ENCODE measurements around the gene ARIH1.

ARIH1 gene

DNA sequence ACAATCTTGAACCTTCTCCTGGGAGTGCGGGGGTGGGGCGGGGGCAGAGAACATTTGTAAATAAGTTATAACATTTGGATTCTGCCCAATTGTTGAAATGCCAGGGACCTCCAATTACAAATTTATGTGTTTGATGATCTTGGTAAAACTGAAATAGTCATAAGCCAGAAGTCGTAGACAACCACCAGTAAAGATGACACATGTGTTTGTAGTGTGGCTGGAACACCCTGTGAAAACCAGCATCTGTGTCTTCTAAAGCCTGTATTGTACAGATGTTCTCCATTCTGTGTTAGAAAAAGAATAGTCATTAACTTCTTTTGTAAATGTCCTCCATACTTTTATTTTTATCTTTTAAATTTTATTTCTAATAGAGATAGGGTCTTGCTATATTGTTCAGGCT, 61.8 kb downstream of the ARIH1 start:
- Mint-ChIP-seq H3K27ac (no peak overlapping the region), H3K27me3 (no peaks in the 10 kb centered on the region), H3K4me3 (no peak overlapping the region), H3K36me3 (peaks cover 15% of the 10 kb centered on the region), H3K4me1 (peaks cover 22% of the 10 kb centered on the region), H3K9me3 (no peaks in the 10 kb centered on the region)
- CTCF ChIA-PET = no interaction called here
- DNase-seq = no peak

DNA sequence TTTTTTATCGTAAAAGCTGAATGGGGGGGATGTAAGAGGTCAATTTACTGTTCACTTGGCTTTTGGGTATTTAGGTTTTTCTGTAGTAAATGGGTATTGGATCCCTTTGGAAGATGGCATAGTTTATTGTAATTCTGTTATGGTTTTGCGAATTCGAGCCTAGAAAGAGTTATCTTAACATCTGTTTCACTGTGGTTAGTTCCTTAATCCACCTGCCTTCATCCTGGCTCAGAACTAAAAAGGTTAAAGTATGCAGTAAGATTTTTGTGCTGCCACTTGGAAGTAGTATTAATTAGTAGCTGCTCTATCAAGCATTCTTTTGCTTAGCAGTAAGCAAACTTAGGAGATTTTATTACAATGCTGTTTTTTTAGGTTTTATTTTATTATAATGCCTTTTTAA, 62.4 kb downstream of the ARIH1 start:
- Mint-ChIP-seq H3K9me3 (no peaks in the 10 kb centered on the region), H3K27ac (no peak overlapping the region), H3K27me3 (no peaks in the 10 kb centered on the region), H3K36me3 (peaks cover 16% of the 10 kb centered on the region), H3K4me3 (no peak overlapping the region), H3K4me1 (peaks cover 23% of the 10 kb centered on the region)
- CTCF ChIA-PET = no interaction called here
- DNase-seq = no peak

DNA sequence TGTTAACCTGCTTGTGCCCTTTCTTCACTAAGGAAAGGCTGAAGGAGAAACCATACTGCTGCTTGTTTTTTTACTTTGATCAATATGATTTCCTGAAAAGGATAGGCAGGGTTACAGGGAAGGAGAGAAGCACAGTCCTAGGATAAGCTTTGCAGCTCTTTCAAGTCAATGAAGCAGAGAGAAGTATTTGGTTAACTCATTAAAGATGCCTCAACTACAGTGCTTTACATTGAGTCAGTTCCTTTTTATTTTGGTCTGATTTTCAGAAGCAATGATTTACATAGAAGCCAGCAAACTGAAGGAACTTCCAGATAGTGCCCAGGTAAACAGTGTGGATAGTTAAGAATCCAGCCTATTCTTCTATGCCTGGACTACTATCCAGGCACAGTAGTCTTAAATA, 64.8 kb downstream of the ARIH1 start:
- Mint-ChIP-seq H3K27me3 (no peaks in the 10 kb centered on the region), H3K36me3 (peaks cover 16% of the 10 kb centered on the region), H3K4me3 (no peak overlapping the region), H3K9me3 (no peaks in the 10 kb centered on the region), H3K27ac (no peak overlapping the region), H3K4me1 (peaks cover 21% of the 10 kb centered on the region)
- CTCF ChIA-PET = no interaction called here
- no peak for DNase-seq

DNA sequence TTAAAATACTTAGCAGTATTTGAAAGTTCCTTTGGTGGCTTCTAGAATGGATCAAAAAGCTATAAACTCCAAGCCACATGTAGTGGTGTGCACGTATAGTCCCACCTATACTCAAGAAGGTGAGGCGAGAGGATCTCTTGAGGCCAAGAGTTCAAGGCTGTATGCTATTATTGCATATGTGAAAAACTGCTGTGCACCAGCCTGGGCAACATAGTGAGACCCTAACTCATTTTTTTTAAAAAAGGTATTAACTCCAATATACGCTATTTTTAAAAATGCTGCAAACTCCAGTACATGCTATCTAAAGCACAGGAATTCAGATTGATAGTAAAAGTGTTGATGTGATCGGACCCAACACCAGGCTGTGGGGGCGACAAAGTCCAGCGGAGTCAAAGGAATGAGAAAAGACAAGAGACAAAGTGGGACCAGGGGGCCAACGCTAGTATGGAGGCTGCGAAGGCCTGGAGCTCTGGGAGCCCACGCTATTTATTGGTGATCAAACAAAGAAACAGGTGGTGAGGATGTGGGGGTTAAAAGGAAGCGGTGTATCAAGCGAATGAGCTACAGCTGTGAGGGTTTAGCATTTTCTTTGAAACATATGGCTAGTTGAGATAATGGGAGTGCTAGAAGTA, 66.6 kb downstream of the ARIH1 start:
- Mint-ChIP-seq H3K27me3 (no peaks in the 10 kb centered on the region), H3K4me1 (peaks cover 8% of the 10 kb centered on the region), H3K4me3 (no peak overlapping the region), H3K36me3 (peaks cover 26% of the 10 kb centered on the region), H3K9me3 (no peaks in the 10 kb centered on the region), H3K27ac (no peak overlapping the region)
- DNase-seq = no peak
- CTCF ChIA-PET = interaction anchor here (0.7 kb wide), 1 partner anchor 1147 kb away, joined by 3 read pairs; no protein-coding TSS in a partner anchor

DNA sequence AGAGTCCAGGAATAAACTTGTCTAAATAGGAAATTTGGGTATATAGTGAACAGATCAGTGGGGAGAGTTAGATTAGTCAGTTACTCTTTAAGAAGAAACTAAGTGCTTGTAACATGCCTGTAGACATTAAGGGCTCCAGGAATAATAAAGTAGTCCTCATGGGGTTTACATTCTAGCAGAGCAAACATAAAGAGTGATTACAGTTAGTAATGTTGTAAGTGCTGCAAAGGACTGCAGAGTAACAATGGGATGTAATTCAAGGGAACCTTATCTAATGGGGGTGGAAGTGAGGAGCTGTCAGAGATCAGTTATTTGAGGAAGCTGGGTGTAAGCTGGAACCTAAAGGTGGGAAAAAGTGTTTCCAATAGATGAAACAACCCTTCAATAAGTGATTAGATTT, 67.5 kb downstream of the ARIH1 start:
- H3K27ac Mint-ChIP-seq = no peak overlapping the region
- CTCF ChIA-PET = no interaction called here
- DNase-seq = no peak
- peaks cover 3% of the 10 kb centered on the region for H3K4me1 Mint-ChIP-seq
- H3K36me3 Mint-ChIP-seq = peaks cover 29% of the 10 kb centered on the region
- H3K4me3 Mint-ChIP-seq = no peak overlapping the region
- H3K27me3 Mint-ChIP-seq = no peaks in the 10 kb centered on the region
- no peaks in the 10 kb centered on the region for H3K9me3 Mint-ChIP-seq

DNA sequence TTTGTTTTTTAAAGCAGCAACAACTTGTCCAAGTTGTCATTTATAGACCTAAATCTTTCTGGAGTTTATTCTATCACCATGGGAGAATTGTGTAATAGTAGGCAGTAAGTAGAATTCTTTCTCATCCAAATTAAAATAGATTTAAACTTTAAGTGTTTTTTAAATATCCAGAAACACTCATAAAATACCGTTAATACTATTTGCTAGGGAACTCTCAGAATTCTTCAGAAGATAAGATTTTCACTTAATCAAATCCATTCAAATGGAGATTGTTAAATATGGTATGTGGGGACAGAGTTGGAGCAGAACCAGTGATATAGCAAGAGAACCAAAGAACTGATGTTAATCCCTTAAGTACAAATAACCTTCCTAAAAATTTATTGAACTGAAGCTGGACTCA, 71.0 kb downstream of the ARIH1 start:
- Mint-ChIP-seq H3K36me3 (peaks cover 27% of the 10 kb centered on the region), H3K27ac (peak overlapping the region; percentile 62), H3K4me3 (no peak overlapping the region), H3K9me3 (no peaks in the 10 kb centered on the region), H3K4me1 (peaks cover 3% of the 10 kb centered on the region), H3K27me3 (no peaks in the 10 kb centered on the region)
- CTCF ChIA-PET = no interaction called here
- no peak for DNase-seq

GRCh38 chr15:72554471-72555425, 80.6 kb downstream of the ARIH1 start:
- Mint-ChIP-seq H3K36me3 (peaks cover 19% of the 10 kb centered on the region), H3K4me1 (no peaks in the 10 kb centered on the region), H3K4me3 (no peak overlapping the region), H3K27me3 (no peaks in the 10 kb centered on the region), H3K9me3 (no peaks in the 10 kb centered on the region), H3K27ac (peak overlapping the region; percentile 13)
- DNase-seq = no peak
- CTCF ChIA-PET = no interaction called here

- Mint-ChIP-seq H3K27me3 (no peaks in the 10 kb centered on the region), H3K4me1 (no peaks in the 10 kb centered on the region), H3K4me3 (no peak overlapping the region), H3K9me3 (no peaks in the 10 kb centered on the region), H3K27ac (no peak overlapping the region), H3K36me3 (peaks cover 44% of the 10 kb centered on the region)
- no peak for DNase-seq
- CTCF ChIA-PET = no interaction called here
Observed at GRCh38 chr15:72559781-72560180, 85.7 kb downstream of the ARIH1 start.

DNA sequence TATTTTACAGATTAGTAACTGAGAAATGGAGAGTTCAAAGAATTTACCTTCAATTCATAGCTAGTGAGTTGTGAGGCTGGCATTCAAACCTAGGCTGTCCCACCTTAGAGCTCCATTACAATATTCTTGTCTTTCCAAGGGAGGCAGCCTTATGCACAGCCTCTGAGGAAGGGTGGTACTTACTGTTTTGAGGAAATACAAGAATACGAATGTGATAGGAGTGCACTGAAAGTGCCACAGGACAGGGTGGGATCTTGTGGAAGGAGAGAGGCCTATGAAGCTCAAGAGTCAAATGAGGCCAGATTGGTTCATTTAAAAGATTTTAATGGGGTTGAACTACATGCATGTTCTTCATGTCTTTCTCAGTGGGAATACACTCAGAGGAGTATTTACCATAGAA, 86.3 kb downstream of the ARIH1 start:
- H3K9me3 Mint-ChIP-seq = no peaks in the 10 kb centered on the region
- peak overlapping the region; percentile 11 for H3K27ac Mint-ChIP-seq
- no peak overlapping the region for H3K4me3 Mint-ChIP-seq
- no peaks in the 10 kb centered on the region for H3K27me3 Mint-ChIP-seq
- H3K4me1 Mint-ChIP-seq = no peaks in the 10 kb centered on the region
- CTCF ChIA-PET = interaction anchor here (0.9 kb wide), 1 partner anchor 40 kb away, joined by 3 read pairs; no protein-coding TSS in a partner anchor
- peaks cover 38% of the 10 kb centered on the region for H3K36me3 Mint-ChIP-seq
- DNase-seq = no peak

DNA sequence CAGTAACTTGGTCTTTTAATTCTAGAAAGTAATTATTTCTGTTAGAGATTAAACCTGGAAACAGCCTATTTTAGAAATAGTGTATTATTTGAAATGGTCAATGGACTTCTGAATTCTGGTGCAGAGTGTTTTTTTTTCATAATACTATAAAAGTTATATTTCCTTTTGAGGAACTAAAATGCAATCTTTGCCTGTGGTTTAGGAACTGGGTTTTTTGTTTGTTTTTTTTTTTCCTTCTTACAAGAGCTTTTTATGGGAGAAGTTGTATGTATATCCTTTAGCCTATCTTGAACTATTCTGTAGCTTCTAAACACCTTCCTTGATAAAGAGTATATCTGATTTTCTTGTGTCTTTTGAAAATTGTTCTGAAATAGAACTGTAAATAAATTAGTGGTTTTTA, 88.3 kb downstream of the ARIH1 start:
- no peaks in the 10 kb centered on the region for H3K9me3 Mint-ChIP-seq

DNA sequence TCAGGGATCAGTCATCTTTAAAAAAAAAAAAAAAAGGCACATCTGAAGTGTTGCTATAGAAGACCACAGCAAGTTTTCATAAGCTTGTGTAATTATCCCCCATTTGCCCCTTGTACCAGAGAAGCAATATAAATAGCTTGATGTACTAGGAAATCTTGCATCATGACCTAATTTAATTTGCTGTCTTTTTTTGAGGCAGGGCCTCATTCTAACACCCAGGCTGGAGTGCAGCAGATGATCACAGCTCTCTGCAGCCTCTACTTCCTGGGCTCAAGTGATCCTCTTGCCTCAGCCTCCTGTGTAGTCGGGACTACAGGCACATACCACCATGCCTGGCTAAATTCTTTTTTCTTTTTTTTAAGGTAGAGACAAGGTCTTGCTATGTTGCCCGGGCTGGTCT, 88.7 kb downstream of the ARIH1 start:
- no peaks in the 10 kb centered on the region for H3K4me1 Mint-ChIP-seq
- H3K27ac Mint-ChIP-seq = no peak overlapping the region
- H3K9me3 Mint-ChIP-seq = no peaks in the 10 kb centered on the region
- CTCF ChIA-PET = interaction anchor here (0.6 kb wide), 1 partner anchor 906 kb away, joined by 4 read pairs; no protein-coding TSS in a partner anchor
- H3K27me3 Mint-ChIP-seq = no peaks in the 10 kb centered on the region
- H3K36me3 Mint-ChIP-seq = peaks cover 31% of the 10 kb centered on the region
- H3K4me3 Mint-ChIP-seq = no peak overlapping the region
- no peak for DNase-seq

More for the DNA sequence above, 88.3 kb downstream of the ARIH1 start:
- no peak for DNase-seq
- Mint-ChIP-seq H3K27ac (no peak overlapping the region), H3K27me3 (no peaks in the 10 kb centered on the region), H3K4me3 (no peak overlapping the region), H3K36me3 (peaks cover 30% of the 10 kb centered on the region), H3K4me1 (no peaks in the 10 kb centered on the region)
- CTCF ChIA-PET = no interaction called here

DNA sequence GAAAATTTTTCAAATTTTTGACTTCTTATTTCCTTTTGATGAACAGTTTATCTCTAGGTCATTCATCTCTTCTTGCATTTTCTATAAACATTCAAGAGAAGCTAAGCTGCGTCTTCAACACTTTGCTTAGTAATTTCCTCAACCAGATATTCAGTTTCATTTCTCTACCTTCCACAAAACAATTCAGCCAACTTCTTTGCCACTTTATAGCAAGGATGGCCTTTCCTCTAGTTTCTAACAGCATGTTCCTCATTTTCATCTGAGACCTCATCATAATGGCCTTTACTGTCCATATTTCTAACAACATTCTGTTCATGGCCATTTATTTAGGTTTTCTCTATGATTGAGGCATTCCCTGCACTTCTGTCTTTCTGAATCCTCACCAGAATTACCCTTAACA, 90.0 kb downstream of the ARIH1 start:
- no peaks in the 10 kb centered on the region for H3K9me3 Mint-ChIP-seq
- H3K4me1 Mint-ChIP-seq = no peaks in the 10 kb centered on the region
- H3K36me3 Mint-ChIP-seq = peaks cover 31% of the 10 kb centered on the region
- no peaks in the 10 kb centered on the region for H3K27me3 Mint-ChIP-seq
- H3K27ac Mint-ChIP-seq = no peak overlapping the region
- CTCF ChIA-PET = no interaction called here
- no peak for DNase-seq
- H3K4me3 Mint-ChIP-seq = no peak overlapping the region

DNA sequence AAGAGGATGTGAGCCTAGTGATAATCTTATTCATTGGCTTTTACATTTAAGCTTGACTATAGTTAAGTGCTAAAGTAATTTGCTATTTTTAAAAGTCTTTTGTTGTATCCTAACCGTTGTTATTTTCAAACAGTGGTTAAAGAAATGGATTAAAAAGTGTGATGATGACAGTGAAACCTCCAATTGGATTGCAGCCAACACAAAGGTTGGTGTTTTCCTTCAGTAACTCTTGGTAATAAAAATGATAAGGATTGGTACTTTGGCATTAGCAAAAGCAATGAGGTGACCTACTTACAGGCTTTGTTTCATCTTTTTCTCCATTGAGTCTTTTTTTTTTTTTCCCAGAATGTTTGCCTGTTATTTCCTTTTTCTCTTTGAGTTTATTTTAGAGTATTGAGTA, 92.8 kb downstream of the ARIH1 start:
- Mint-ChIP-seq H3K4me1 (no peaks in the 10 kb centered on the region), H3K9me3 (no peaks in the 10 kb centered on the region), H3K27me3 (no peaks in the 10 kb centered on the region), H3K27ac (no peak overlapping the region), H3K4me3 (no peak overlapping the region), H3K36me3 (peaks cover 37% of the 10 kb centered on the region)
- DNase-seq = no peak
- CTCF ChIA-PET = no interaction called here

- CTCF ChIA-PET = no interaction called here
Observed at GRCh38 chr15:72570059-72570458, 95.9 kb downstream of the ARIH1 start.

DNA sequence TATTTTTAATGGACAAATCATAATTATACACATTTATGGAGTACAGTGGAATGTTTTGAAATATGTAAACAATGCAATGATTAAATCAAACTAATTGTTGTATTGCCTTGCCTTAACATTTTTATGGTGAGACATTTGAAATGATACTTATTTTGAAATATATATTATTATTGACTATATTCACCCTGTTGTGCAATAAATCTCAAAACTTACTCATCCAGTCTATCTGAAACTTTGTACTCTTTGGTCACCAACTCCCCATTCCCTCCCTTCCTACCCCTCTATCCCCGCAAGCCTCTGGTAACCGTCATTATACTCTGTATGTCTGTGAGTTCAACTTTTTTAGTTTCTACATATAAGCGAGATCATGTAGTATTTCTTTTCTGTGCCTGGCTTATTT, 105.7 kb downstream of the ARIH1 start:
- Mint-ChIP-seq H3K4me1 (no peaks in the 10 kb centered on the region), H3K9me3 (peaks cover 5% of the 10 kb centered on the region), H3K36me3 (peaks cover 58% of the 10 kb centered on the region), H3K27me3 (no peaks in the 10 kb centered on the region), H3K27ac (no peak overlapping the region), H3K4me3 (no peak overlapping the region)
- CTCF ChIA-PET = no interaction called here
- no peak for DNase-seq

More at GRCh38 chr15:72570059-72570458, 95.9 kb downstream of the ARIH1 start:
- no peaks in the 10 kb centered on the region for H3K4me1 Mint-ChIP-seq
- H3K4me3 Mint-ChIP-seq = no peak overlapping the region
- DNase-seq = no peak
- no peak overlapping the region for H3K27ac Mint-ChIP-seq
- peaks cover 27% of the 10 kb centered on the region for H3K36me3 Mint-ChIP-seq
- H3K9me3 Mint-ChIP-seq = no peaks in the 10 kb centered on the region
- H3K27me3 Mint-ChIP-seq = no peaks in the 10 kb centered on the region

All from activated naive CD4-positive, alpha-beta T cell treated with anti-CD3 and anti-CD28 coated beads, Interleukin-2, amount 10 ng/mL, durations not matched to agents 7 days and 5 days (primary cell).